Left lung (tissue), 10 donors: ENCODE measurements around the gene GAS2L2. TPM values are rescaled to one million over a fixed set of nuclear protein-coding genes. Genes with fewer than 3 reads are reported as not detected.

Source experiments
- ATAC-seq: fragments of 200-7000 bp; cut with Tn5 transposase; one replicate; pipeline ENCODE4 v1.9.1; 2020; ENCODE audit warnings: moderate library complexity
- DNase-seq, 4 donors: peaks; one replicate each; pipeline ENCODE4 v3.0.0-alpha.2; 2013 to 2020
- H3K27ac ChIP-seq, 2 donors: fragments of 200-600 bp; sonication (generic) in 1 of 2; one replicate each; pipeline versions ENCODE4 v1.5.0 to v1.8.0; 2020 to 2021
- H3K27me3 ChIP-seq, 2 donors: fragments of 200-600 bp; sonication (generic) in 1 of 2; one replicate each; pipeline versions ENCODE4 v1.5.0 to v1.8.0; 2020 to 2021
- H3K36me3 ChIP-seq, 2 donors: fragments of 200-600 bp; sonication (generic) in 1 of 2; one replicate each; pipeline versions ENCODE4 v1.5.0 to v1.8.0; 2020 to 2021
- H3K4me1 ChIP-seq, 2 donors: fragments of 200-600 bp; one replicate each; pipeline ENCODE4 v1.8.0; 2021
- H3K4me3 ChIP-seq, 2 donors: fragments of 200-600 bp; sonication (generic) in 1 of 2; one replicate each; pipeline versions ENCODE4 v1.5.0 to v1.8.0; 2020 to 2021; ENCODE audit warnings: mild to moderate bottlenecking in 1 of 2
- H3K9me3 ChIP-seq, 2 donors: fragments of 200-600 bp; sonication (generic) in 1 of 2; one replicate each; pipeline versions ENCODE4 v1.5.0 to v1.8.0; 2020 to 2021
- intact Hi-C, 2 donors: fragments of 100-400 bp; cut with DNase I; formaldehyde crosslinking; loops; one replicate each; pipeline versions ENCODE4 v1.11.2 to v1.14.2; 2022
- polyA plus RNA-seq, 6 donors: library from polyadenylated mRNA; unstranded; fragments of 120-200 nt; gene quantifications; one replicate each; pipeline ENCODE4 v1.2.1, GENCODE V29; 2013; ENCODE audit not compliant: insufficient read length in 6 of 6
- total RNA-seq, 2 donors: library from RNA; stranded (reverse); fragmentation: NEBNext Ultra II Directional; extraction: Animal tissue kit (Norgen Biotek cat#: 25700); gene quantifications; one replicate each; pipeline ENCODE4 v1.2.1, GENCODE V29; 2021
- TF ChIP-seq, protein P1 (sequence below), 2 donors: fragments of 200-600 bp; sonication (generic) in 1 of 2; IDR thresholded peaks; one replicate each; pipeline versions ENCODE4 v1.5.0 to v1.8.0; 2021; ENCODE audit warnings: antibody characterized with exemption in 2 of 2
- donor health status: DM: no; HTN: yes; CAD: no.
- donor health status: DM: no; HTN: no; CAD: no.

The GAS2L2 gene
- total and polyA plus RNA-seq, 8 donors = 0.15 to 1.8 (median 1.1) TPM

DNA sequence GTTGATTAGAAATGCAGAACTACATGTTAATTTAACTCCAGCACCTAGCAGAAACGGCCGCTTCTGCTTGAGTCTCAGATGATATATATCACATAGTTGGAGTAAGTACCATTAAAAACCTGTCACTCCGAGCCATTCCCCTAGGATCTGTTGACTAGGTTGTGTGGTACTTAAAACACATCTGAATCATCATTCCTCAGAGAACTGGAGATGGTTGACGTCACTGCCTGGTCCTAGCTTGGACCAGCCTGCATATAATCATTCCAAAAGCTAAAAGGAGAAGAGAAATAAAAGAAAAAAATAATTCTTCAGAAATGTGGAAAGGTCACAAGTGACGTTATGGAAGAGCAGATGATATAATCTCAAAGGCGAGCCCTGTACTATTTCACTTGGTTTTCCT, 52.9 kb downstream of the GAS2L2 start:
- intact Hi-C loops = no loop called here

GRCh38 chr17:35698800-35699199, 54.2 kb downstream of the GAS2L2 start:
- ATAC-seq (no peak), DNase-seq (no peak)
- Histone ChIP-seq H3K27me3 (no peaks in the 10 kb centered on the region), H3K9me3 (no peaks in the 10 kb centered on the region), H3K4me3 (no peak overlapping the region), H3K27ac (no peak overlapping the region), H3K4me1 (no peaks in the 10 kb centered on the region), H3K36me3 (peaks cover 0 to 33% of the 10 kb centered on the region in 2 donors)
- TF ChIP-seq, protein P1, sequence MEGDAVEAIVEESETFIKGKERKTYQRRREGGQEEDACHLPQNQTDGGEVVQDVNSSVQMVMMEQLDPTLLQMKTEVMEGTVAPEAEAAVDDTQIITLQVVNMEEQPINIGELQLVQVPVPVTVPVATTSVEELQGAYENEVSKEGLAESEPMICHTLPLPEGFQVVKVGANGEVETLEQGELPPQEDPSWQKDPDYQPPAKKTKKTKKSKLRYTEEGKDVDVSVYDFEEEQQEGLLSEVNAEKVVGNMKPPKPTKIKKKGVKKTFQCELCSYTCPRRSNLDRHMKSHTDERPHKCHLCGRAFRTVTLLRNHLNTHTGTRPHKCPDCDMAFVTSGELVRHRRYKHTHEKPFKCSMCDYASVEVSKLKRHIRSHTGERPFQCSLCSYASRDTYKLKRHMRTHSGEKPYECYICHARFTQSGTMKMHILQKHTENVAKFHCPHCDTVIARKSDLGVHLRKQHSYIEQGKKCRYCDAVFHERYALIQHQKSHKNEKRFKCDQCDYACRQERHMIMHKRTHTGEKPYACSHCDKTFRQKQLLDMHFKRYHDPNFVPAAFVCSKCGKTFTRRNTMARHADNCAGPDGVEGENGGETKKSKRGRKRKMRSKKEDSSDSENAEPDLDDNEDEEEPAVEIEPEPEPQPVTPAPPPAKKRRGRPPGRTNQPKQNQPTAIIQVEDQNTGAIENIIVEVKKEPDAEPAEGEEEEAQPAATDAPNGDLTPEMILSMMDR (IDR thresholded peaks at IDR 0.05) = no peak
- intact Hi-C loops = no loop called here

More for the DNA sequence above, 52.9 kb downstream of the GAS2L2 start:
- TF ChIP-seq, protein P1 (IDR thresholded peaks at IDR 0.05) = no peak
- Histone ChIP-seq H3K4me3 (no peak overlapping the region), H3K4me1 (no peaks in the 10 kb centered on the region), H3K27ac (no peak overlapping the region), H3K36me3 (peaks cover 0 to 19% of the 10 kb centered on the region in 2 donors), H3K9me3 (no peaks in the 10 kb centered on the region), H3K27me3 (no peaks in the 10 kb centered on the region)
- no peak for DNase-seq
- ATAC-seq = no peak

DNA sequence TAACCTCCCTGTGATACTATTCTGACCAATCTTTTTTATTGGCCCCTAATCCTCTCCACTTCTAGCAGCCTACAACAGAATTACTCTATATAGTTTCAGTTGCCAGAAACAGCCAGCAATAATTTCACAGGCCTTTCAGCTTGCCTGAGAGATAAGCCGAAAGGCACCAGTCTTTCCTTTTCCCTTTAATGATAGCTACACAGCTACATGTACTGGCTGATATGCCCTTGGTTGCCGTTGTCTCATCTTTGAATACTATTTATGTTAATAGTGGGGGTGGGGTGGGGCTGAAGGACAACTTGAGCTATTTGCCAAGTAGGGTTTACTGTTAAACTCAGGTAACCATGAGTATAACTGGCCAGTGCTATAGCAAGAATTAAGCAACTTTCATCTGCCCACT, 57.4 kb downstream of the GAS2L2 start:
- no peaks in the 10 kb centered on the region for H3K27me3 ChIP-seq
- H3K27ac ChIP-seq = no peak overlapping the region
- no peaks in the 10 kb centered on the region for H3K4me1 ChIP-seq
- TF ChIP-seq, protein P1 (IDR thresholded peaks at IDR 0.05) = no peak
- peaks cover 0 to 54% of the 10 kb centered on the region in 2 donors for H3K36me3 ChIP-seq
- intact Hi-C loops = no loop called here
- no peaks in the 10 kb centered on the region for H3K9me3 ChIP-seq
- H3K4me3 ChIP-seq = no peak overlapping the region
- no peak for DNase-seq
- ATAC-seq = no peak

DNA sequence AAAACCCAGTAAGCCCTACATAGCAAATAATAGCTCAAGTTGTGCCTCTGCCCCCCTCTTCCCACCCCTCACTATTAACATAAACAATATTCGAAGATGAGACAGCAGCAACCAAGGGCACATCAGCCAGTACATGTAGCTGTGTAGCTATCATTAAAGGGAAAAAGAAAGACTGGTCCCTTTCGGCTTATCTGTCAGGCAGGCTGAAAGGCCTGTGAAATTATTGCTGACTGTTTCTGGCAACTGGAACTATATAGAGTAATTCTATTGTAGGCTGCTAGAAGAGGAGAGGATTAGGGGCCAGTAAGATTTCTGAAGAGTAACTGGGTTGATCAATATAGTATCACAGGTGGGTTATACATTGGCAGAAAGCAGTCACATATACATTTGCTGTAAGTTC, 58.1 kb downstream of the GAS2L2 start:
- H3K9me3 ChIP-seq = no peaks in the 10 kb centered on the region
- intact Hi-C loops = no loop called here
- H3K4me1 ChIP-seq = no peaks in the 10 kb centered on the region
- no peak overlapping the region for H3K27ac ChIP-seq
- no peak for DNase-seq
- peaks cover 0 to 57% of the 10 kb centered on the region in 2 donors for H3K36me3 ChIP-seq
- ATAC-seq = no peak
- TF ChIP-seq, protein P1 (IDR thresholded peaks at IDR 0.05) = no peak
- no peaks in the 10 kb centered on the region for H3K27me3 ChIP-seq
- H3K4me3 ChIP-seq = no peak overlapping the region

Other genes with a start within 250 kb of the GAS2L2 start
- gene SLFN12L, start 215.6 kb downstream of the GAS2L2 start, total RNA-seq = 1 to 10 TPM; 2.1 to 4.0 TPM
- 10 to 100 TPM; 14.5 to 30.4 (median 17.4) TPM for gene SLFN12L, start 215.6 kb downstream of the GAS2L2 start, polyA plus RNA-seq
- under 1 TPM; 0.21 to 0.26 TPM for gene SLFN14, start 192.4 kb downstream of the GAS2L2 start, total RNA-seq
- 1 to 10 TPM in 1 of 6 donors, under 1 TPM in 5; 0.62 to 1.1 (median 0.81) TPM for gene SLFN14, start 192.4 kb downstream of the GAS2L2 start, polyA plus RNA-seq
- gene PEX12, start 174.7 kb downstream of the GAS2L2 start, total RNA-seq = 1 to 10 TPM; 5.9 to 6.4 TPM
- 10 to 100 TPM in 3 of 6 donors, 1 to 10 TPM in 3; 8.6 to 10.6 (median 9.8) TPM for gene PEX12, start 174.7 kb downstream of the GAS2L2 start, polyA plus RNA-seq
- 100 to 1,000 TPM; 173 to 195 TPM for gene AP2B1, start 165.9 kb downstream of the GAS2L2 start, total RNA-seq
- 100 to 1,000 TPM; 132 to 158 (median 152) TPM for gene AP2B1, start 165.9 kb downstream of the GAS2L2 start, polyA plus RNA-seq
- gene RASL10B, start 21.6 kb downstream of the GAS2L2 start, total RNA-seq = under 1 TPM; 0.52 to 0.82 TPM
- 1 to 10 TPM; 2.9 to 3.4 (median 3.1) TPM for gene RASL10B, start 21.6 kb downstream of the GAS2L2 start, polyA plus RNA-seq
- gene C17orf50, start 7.6 kb upstream of the GAS2L2 start, total RNA-seq = not detected
- gene C17orf50, start 7.6 kb upstream of the GAS2L2 start, polyA plus RNA-seq = under 1 TPM in 3 of 6 donors, not detected in 3; 0.16 to 0.21 (median 0.20) TPM
- 10 to 100 TPM; 39.5 to 95.0 TPM for gene MMP28, start 42.4 kb upstream of the GAS2L2 start, total RNA-seq
- 1 to 10 TPM; 6.6 to 9.2 (median 8.5) TPM for gene MMP28, start 42.4 kb upstream of the GAS2L2 start, polyA plus RNA-seq
- gene TAF15, start 56.2 kb upstream of the GAS2L2 start, total RNA-seq = 100 to 1,000 TPM; 140 to 163 TPM
- gene TAF15, start 56.2 kb upstream of the GAS2L2 start, polyA plus RNA-seq = 100 to 1,000 TPM; 232 to 277 (median 251) TPM
- gene HEATR9, start 115.7 kb upstream of the GAS2L2 start, total RNA-seq = under 1 TPM in 1 of 2 donors, not detected in 1; 0.37 TPM
- under 1 TPM in 4 of 6 donors, not detected in 2; 0.17 to 0.28 (median 0.19) TPM for gene HEATR9, start 115.7 kb upstream of the GAS2L2 start, polyA plus RNA-seq
- gene CCL5, start 127.1 kb upstream of the GAS2L2 start, total RNA-seq = 10 to 100 TPM in 1 of 2 donors, 1 to 10 TPM in 1; 5.3 to 12.4 TPM
- gene CCL5, start 127.1 kb upstream of the GAS2L2 start, polyA plus RNA-seq = 1 to 10 TPM; 2.9 to 5.8 (median 3.7) TPM
- 1 to 10 TPM in 1 of 2 donors, not detected in 1; 1.8 TPM for gene RDM1, start 177.5 kb upstream of the GAS2L2 start, total RNA-seq
- 1 to 10 TPM; 2.3 to 4.2 (median 2.5) TPM for gene RDM1, start 177.5 kb upstream of the GAS2L2 start, polyA plus RNA-seq
- gene LYZL6, start 190.5 kb upstream of the GAS2L2 start, total RNA-seq = not detected
- not detected for gene LYZL6, start 190.5 kb upstream of the GAS2L2 start, polyA plus RNA-seq
- not detected for gene CCL16, start 228.3 kb upstream of the GAS2L2 start, total RNA-seq
- 1 to 10 TPM in 3 of 6 donors, under 1 TPM in 3; 0.40 to 1.2 (median 0.97) TPM for gene CCL16, start 228.3 kb upstream of the GAS2L2 start, polyA plus RNA-seq
- 10 to 100 TPM; 14.2 to 23.3 TPM for gene CCL14, start 233.5 kb upstream of the GAS2L2 start, total RNA-seq
- 100 to 1,000 TPM in 2 of 6 donors, 10 to 100 TPM in 4; 64.7 to 123 (median 90.9) TPM for gene CCL14, start 233.5 kb upstream of the GAS2L2 start, polyA plus RNA-seq
- gene CCL15, start 248.3 kb upstream of the GAS2L2 start, total RNA-seq = 1 to 10 TPM in 1 of 2 donors, under 1 TPM in 1; 0.23 to 1.3 TPM
- under 1 TPM in 4 of 6 donors, not detected in 2; 0.15 to 0.43 (median 0.33) TPM for gene CCL15, start 248.3 kb upstream of the GAS2L2 start, polyA plus RNA-seq